ENCODE results near the gene REM2.
"Not testable (repeated sequence)": the region's sequence is repeated elsewhere in the genome, so short reads cannot be mapped to it uniquely, and the experiment has no call there.

The REM2 gene

DNA sequence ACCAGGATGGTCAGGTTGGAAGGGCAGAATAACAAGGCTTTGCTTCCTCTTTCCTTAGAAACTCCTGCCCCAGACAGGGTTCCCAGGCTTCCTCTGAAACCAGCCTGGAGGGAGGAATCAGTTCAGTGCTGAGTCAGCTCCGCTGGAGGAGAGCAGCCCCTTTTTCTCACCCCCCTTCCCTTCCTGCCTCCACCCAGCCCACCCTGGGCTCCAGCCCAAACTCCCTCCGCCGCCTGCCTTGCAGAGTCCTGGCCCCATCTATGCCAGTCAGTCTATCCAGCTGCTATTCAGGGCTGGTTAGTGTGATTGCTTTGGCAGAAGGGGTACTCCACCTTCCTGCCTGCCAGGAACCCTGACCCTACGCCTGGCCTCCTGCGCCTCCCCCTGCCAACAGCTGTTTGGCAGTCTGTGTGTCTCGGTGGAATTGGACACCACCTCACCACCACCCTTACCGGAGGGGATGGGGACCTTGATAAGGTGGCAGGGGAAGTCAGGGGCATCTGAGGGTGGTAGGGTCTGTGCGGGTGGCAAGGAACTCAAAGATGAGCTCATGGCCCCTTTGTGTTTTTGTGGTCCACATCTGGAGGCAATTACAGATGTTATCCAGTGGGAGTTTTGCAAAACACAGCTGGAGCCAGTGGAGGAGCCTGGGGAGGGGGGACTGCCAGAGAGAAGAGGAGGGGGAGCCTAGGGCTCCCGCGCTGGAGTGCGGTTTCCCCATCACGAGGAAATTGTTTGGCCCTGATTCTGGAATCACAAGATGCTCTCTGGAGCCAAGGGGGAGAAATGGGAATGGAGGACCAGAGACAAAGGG is 34.5 kb upstream of the REM2 start:
- no peak for DNase-seq

DNA sequence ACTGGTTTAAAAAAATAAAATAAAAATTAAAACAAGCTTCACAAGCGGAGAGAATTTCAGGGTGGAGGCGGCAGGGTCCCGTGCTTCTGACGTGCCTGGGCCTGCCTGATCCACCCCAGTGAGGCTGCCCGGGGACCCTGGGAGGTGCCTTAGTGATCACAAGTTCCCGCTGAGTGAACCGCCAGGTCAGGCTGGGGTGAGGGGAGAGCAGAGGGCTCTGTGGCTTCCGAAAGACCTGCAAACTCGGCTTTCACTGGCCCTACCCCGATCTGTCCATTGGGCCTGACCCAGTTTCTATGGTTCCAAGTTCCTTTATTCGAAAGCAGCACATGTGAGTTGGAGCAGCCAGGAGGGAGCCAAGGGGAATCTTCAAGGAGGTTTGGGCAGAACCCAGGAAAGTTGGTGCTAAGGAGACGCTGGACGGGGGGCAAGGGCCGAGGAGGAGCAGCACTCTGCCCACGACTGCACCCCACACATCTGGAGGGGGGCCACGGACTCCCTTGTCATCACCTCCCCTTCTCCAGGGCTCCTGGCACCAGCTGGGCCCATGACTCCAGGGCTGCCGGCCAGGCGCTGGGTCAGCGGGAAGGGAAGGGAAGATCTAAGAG is 33.7 kb upstream of the REM2 start:
- DNase-seq: no peak

DNA sequence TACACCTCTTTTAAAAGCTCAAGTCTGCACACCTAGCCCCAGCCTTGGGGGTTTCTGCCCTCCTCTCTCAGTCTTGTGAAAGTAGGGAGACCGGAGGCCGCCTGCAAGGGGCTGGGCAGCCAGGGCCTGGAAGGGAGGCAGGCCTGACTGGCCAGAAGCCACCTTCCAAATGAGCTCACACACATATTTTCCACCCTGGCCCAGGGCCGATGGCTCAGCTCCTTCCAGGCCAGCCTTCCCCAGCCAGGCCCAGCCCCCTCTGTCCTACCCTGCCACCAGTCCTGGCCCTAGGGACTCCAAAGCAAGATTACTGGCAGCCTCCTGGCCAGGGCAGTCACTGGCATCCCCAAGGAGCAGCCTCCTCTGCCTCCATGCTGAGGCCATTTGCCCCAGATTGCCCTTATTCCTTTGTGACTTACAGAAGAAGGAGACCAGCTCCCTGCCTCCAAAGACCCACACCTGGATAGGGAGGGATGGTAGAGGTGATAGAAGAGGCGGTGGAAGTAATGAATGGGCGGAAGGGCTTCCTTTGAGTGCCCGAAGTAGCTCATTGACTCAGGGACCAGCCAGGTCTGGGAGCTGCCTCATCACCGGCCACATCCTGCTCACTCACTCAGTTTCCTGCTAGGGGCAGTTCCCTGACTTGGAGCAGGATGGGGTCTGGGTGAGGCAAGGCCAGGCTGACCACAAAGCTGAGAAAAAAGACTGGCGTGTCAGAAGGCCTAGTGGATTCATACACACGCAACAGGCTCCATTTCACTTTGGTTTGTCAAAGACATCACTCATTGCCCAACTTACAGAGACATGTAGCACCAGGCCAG is 31.9 kb upstream of the REM2 start:
- no peak for DNase-seq

DNA sequence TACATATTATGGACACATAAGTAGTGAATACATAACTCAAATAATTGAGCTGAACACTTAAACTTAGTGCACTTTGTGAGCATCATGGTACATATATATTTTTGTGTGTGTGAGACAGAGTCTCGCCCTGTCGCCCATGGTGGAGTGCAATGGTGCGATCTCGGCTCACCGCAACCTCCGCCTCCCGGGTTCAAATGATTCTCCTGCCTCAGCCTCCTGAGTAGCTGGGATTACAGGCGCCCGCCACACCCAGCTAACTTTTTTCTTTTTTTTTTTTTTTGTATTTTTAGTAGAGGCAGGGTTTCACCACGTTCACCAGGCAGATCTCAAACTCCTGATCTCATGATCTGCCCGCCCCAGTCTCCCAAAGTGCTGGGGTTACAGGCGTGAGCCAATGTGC is 30.8 kb upstream of the REM2 start:
- DNase-seq: not testable (repeated sequence)

DNA sequence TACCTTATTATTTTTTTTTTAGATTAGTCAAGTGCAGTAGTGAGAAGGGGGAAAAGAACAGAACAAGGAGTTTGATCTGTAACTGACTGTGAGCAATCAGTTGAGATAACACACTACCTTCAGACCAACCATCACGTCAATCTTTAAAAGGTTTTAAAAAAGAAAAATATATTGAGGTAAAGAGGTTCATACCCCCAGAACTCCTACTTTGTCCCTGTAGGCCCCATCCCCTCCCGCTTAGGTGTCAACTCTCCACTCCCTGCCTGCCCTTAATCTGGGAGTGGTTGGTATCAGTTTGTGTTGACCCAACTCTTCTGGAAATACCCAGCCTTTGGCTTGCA is 30.5 kb upstream of the REM2 start:
- DNase-seq: no peak

DNA sequence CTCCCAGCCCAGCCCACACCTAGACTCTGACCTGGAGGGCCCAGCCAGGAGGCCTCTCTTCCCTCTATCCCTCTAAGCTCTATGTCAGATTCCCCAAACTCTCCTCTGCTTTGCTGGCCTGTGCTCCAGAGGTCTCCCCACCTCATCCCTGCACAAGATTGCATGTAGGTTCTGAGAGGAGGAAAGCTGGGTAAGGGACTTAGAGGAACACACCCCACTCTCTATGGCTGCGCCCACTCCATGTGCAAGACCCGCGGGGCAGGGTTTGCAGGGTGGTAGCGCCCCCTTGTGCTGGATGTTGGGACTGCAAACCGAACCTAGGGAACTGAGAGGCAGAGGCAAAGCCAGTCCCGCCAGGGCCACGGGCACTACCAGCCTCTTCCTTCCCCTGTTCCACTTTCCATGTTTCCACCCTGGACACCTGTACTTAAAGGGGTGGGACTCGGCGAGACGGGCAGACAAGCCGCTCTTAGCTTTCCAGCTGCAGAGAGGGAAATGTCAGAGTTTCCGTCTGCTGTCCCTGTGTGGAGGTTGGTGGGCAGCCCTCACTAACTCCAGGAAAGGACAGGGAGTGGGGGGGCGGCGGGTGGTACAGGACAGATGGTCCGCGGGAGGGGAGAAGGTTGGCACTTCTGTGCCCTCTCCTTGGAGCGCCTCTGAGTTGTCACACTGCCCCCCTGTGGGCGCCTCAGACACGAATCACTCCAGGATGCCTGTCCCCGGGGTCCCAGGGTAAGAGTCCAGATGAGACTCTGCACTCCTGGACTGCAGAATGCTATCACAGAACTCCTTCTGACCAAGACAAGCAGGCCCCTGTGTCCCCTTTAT is 29.9 kb upstream of the REM2 start:
- DNase-seq: peak; percentile 24

DNA sequence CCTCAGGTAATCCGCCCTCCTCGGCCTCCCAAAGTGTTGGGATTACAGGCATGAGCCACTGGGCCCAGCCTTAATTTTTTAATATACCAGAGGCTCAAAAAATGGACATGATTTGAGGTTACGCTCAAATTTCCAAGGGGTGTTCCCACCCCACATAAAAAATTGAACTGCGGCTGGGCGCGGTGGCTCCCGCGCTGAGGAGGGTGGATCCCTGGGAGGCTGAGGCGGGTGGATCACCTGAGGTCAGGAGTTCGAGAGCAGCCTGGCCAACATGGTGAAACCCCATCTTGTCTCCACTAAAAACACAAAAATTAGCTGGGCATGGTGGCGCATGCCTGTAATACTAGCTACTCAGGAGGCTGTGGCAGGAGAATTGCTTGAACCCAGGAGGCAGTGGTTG is 28.7 kb upstream of the REM2 start:
- not testable (repeated sequence) for DNase-seq

DNA sequence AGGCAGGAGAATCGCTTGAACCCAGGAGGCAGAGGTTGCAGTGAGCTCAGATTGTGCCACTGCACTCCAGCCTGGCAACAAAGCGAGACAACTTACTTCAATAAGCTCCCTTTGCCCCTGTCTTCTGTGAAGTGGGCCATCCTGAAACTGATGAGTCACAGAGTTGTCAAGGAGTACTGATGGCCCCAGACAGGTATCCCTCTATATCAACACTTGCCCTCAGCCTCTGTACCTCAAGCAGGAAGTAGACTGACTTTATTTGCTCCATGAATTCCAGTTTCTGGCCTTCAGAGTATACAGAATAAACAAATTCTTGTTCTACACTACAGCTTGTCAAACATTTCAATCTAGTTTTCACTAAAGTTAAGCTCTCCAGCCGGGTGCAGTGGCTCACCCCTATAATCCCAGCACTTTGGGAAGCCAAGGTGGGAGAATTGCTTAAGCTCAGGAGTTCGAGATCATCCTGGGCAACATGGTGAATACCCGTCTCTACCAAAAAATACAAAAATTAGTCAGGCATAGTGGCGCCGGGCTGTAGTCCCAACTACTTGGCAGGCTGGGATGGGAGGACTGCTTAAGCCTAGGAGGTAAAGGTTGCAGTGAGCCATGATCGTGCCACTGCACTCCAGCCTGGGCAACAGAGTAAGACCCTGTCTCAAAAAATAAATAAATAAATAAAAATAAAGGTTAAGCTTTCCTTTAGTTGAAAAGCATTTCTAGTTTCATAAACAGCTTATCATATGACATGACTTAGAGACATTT is 27.9 kb upstream of the REM2 start:
- DNase-seq: no peak

DNA sequence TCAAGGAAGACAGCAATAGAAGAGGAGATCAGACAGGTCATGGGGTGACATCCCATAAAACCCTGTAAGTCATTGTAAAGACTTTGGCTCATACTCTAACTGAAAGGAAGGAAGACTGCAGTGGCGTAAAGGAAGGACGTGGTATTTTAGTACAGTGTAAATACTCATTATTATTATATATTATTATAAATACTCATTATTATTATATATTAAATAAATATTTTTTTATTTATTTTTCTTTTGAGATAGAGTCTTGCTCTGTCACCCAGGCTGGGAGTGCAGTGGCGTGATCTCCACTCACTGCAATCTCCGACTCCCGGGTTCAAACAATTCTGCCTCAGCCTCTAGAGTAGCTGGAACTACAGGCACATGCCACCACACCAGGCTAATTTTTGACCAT is 26.6 kb upstream of the REM2 start:
- DNase-seq: no peak

DNA sequence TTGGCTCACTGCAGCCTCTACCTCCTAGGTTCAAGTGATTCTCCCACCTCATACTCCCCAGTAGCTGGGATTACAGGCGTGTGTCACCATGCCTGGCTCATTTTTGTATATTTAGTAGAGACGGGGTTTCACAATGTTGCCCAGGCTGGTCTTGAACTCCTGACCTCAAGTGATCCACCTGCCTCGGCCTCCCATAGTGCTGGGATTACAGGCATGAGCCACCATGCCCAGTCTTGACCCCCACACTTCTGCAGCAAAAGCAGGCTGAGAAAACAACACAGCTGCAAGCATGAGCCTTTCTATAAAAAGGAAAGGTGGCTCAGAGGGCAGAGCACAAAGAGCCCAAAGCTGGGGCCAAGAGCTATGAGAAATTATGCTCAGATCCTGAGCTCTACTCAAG is 22.6 kb upstream of the REM2 start:
- DNase-seq: not testable (repeated sequence)

DNA sequence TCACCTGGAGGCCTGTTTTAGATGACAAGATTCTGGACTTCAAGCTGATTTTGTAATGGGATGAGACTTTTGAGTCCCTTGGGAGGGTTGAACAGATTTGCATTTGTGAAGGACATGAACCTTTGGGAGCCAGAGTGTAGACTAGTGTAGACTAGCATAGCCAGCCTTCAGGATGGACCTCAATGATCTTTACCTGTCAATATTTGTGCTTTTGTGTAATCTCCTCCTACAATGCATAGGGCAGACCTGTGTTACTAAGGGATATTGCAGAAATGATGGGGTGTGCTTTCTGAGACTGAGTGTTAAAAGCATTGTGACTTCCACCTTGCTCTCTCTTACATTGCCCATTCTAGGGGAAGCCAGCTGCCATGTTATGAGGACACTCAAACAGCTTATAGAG is 21.4 kb upstream of the REM2 start:
- DNase-seq: no peak

DNA sequence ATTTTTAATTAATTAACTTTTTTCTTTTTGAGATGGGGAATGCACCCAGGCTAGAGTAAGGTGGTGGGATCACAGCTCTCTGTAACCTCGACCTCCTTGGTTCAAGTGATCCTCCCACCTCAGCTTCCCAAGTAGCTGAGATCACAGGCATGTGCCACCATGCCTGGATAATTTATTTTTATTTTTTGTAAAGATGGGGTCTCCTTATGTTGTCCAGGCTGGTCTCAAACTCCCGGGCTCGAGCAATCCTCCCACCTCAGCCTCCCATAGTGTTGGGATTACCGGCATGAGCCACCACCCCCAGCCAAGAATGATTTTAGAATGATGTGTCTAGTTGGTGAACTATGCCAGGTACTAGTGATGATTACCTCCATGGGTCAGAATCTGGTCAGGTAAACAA is 18.0 kb upstream of the REM2 start:
- no peak for DNase-seq

DNA sequence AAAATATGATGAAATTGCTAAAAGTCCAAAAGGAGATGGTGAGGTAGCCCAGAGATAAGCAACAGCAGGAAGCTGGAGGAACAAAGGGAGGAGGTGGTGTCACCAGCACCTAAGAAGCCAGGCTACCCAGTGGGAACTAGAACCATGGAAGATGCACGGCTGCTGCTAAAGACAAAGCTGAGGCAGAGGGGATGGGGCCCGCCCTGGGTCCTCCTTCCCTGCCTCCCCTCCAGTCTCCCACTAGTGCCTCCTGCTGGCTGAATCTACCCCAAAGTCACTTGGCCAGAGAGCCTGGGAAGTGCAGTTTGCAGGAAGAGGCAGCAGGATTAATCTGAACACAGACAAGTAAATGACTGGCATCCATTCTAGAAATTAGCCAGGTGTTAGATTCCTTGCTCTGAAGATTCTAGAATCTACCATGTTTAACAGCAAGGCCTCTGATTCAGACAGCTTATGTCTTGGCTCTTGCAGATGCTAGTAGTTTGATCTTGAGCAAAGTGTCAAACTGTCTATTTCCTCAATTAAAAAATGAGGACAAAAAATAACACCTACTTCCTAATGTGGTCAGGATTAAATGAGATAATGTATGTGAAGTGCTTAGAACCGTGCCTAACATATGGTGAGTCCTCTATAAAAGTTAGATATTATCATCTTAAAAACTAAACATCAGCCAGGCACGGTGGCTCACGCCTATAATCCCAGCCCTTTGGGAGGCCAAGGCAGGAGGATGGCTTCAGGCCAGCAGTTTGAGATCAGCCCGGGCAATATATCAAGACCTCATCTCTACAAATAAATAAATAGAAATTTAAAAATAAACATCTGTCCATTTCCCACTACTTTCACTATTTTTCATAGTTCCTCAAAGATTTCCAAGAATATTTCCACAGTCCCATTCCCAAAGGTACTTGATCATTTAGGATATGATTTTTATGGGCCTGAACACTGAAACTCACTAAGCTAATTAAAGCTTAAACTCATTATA is 17.3 kb upstream of the REM2 start:
- DNase-seq: no peak

DNA sequence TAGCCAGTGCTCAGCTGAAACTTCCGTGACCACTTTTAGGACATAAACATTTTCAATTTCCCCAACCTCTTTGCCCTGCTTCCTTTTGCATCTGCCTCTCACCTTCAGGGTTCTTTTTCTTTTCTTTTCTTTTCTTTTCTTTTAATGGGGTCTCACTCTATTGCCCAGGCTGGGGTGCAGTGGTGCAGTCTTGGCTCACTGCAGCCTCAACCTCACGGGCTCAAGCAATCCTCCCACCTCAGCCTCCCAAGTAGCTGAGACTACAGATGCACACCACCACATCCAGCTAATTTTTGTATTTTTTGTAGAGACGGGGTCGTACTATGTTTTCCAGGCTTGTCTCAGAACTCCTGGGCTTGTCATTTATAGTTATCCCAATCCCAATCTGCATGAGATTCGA is 16.1 kb upstream of the REM2 start:
- DNase-seq: no peak

DNA sequence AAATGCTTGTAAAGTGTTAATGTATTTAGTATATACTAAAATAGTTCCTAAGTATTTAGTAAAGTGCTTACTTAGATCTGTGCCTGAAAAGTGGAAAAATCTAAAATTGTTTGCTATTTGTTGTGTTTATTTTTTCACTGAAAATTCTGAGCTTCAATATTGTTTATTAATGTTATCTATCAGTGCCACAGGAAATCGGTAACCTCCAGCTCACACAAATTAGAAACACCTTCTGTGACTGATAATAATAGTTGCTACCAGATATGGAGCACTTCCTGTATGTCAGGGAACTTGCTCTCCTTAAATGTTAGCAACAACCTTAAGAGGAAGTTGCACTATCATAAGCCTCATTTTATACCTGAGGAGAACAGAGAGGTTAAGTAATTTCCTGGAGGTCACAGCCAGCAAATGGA is 12.2 kb upstream of the REM2 start:
- DNase-seq: no peak

DNA sequence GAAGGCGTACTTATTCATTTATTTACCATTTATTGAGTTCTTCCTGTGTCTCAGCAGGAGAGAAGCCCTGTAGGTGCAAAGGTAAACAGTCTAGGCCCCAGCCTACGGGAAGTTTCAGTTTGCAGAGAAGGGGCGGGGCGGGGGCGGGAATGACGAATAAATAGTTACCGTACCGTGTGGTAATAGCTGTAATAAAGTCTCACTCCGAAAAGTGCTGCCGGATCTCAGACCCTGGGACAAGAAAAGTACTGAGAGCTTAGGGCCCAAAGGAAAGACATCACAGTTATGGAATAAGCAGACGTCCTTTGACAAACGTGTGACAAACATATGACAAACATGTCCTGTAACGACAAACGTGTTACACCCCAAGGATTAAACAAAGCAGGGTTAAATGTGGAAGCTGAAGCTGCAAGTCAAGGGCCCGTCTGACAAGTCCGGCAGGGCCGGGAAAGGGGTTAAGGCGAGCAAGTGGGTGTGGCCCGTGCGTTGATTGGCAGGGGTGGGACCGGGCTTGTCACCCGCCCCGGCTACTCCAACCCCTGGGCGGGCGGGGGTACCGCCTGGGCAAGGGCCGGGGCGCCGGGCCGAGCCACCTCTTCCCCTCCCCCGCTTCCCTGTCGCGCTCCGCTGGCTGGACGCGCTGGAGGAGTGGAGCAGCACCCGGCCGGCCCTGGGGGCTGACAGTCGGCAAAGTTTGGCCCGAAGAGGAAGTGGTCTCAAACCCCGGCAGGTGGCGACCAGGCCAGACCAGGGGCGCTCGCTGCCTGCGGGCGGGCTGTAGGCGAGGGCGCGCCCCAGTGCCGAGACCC is 11.6 kb upstream of the REM2 start, which contains the start of gene LRP10:
Gene LRP10 (plus strand): TSS at position 517 of the 809 bp plus-strand sequence. CDS start 564 bp downstream, outside the sequence.
- DNase-seq: peak; percentile 58

DNA sequence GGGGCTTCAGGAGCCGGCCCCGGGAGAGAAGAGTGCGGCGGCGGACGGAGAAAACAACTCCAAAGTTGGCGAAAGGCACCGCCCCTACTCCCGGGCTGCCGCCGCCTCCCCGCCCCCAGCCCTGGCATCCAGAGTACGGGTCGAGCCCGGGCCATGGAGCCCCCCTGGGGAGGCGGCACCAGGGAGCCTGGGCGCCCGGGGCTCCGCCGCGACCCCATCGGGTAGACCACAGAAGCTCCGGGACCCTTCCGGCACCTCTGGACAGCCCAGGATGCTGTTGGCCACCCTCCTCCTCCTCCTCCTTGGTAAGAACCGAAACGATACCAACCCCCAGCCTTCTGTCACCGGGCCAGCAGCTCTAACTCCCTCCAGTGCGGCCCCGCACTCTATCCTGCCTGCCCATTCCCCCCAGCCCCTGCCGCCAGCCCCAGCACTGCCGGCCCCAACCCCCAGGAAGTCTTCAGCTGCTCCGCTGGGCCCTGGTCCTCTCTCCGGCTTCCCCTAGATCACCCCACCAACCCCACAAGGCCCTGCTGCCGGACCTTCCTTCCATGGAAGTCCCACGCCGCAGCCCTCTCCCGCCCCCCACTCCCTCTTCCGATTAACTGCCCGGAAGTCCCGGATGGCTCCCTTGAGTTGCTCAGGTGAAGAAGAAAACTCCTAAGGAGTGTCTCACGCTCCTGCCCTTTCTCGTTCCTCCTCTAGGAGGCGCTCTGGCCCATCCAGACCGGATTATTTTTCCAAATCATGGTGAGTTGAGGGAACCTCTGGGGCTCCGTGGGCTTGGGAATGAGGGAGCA is 10.8 kb upstream of the REM2 start:
- no peak for DNase-seq

DNA sequence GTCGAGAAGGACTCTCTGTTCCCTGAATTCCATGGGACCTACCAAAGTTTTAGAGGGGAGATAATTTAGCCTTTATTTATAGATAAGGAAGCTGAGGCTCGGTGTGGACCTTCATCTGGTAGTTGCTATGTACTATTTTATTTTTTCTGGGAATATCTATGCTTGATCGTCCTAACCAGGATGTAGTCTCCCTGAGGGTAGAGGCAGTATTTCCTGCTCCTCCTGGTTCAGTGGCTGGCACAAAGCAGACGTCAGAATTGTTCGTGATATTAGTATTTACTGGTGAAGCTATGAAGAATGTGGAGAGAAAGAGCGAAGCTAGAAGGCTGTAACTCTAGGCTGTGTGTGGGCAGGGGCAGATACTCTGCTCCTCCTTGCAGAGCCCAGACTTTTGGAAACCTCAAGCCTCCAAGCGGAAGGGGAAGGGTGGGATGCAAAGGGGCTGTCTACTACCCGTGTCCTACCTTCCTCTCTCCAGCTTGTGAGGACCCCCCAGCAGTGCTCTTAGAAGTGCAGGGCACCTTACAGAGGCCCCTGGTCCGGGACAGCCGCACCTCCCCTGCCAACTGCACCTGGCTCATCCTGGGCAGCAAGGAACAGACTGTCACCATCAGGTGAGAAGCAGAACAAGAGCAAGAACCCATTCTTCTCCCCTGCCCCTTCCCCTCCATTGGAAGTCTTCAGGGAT is 10.0 kb upstream of the REM2 start:
- no peak for DNase-seq

Data from activated gamma-delta T cell (primary cell).